Thymus (tissue), 11 donors: ENCODE measurements around the gene SECISBP2L. TPM values are rescaled to one million over a fixed set of nuclear protein-coding genes. Genes with fewer than 3 reads are reported as not detected.
"Not testable (repeated sequence)": the region's sequence is repeated elsewhere in the genome, so short reads cannot be mapped to it uniquely, and the experiment has no call there.

Experiments
- DNase-seq, 9 donors: peaks; one replicate each; pipeline ENCODE4 v3.0.0-alpha.2; 2013; ENCODE audit warnings: low spot score in 9 of 9, low read depth in 6 of 9, missing footprints in 1 of 9
- H3K27ac ChIP-seq, 2 donors: one replicate each; pipeline ENCODE4 v1.5.1; 2013; ENCODE audit warnings: control low read depth in 1 of 2, low read depth in 1 of 2, low read length in 1 of 2, mild to moderate bottlenecking in 1 of 2, moderate library complexity in 1 of 2
- H3K27me3 ChIP-seq, 2 donors: one replicate each; pipeline ENCODE4 v1.5.1; 2013; ENCODE audit warnings: low read length in 1 of 2; ENCODE audit not compliant: control insufficient read depth in 2 of 2, insufficient read depth in 1 of 2
- H3K36me3 ChIP-seq, 2 donors: one replicate each; pipeline ENCODE4 v1.5.1; 2013; ENCODE audit warnings: low read length in 1 of 2, mild to moderate bottlenecking in 1 of 2, moderate library complexity in 1 of 2; ENCODE audit not compliant: control insufficient read depth in 2 of 2, insufficient read depth in 2 of 2
- H3K4me1 ChIP-seq, 2 donors: one replicate each; pipeline ENCODE4 v1.5.1; 2013; ENCODE audit warnings: low read length in 2 of 2; ENCODE audit not compliant: control insufficient read depth in 2 of 2, insufficient read depth in 2 of 2
- H3K4me3 ChIP-seq, 2 donors: one replicate each; pipeline ENCODE4 v1.5.1; 2013; ENCODE audit warnings: low read length in 2 of 2, control low read depth in 1 of 2, mild to moderate bottlenecking in 1 of 2
- H3K9me3 ChIP-seq, 2 donors: one replicate each; pipeline ENCODE4 v1.5.1; 2013; ENCODE audit warnings: low read length in 1 of 2, mild to moderate bottlenecking in 1 of 2; ENCODE audit not compliant: control insufficient read depth in 2 of 2, insufficient read depth in 1 of 2
- WGBS: extraction: QIAGEN DNeasy Blood & Tissue Kit; methylation state at CpG from one replicate; pipeline ENCODE4 v1.1.7; 2013; 5-methylcytosine and 5-hydroxymethylcytosine counted together
- polyA plus RNA-seq: library from polyadenylated mRNA; stranded (reverse); fragments of 200-250 nt; gene quantifications from one replicate; pipeline ENCODE4 v1.2.3, GENCODE V29; 2013
- total RNA-seq: library from RNA; stranded (reverse); fragments of 120-200 nt; gene quantifications from one replicate; pipeline ENCODE4 v1.2.4, GENCODE V29; 2013
- donor health status: healthy.

The SECISBP2L gene
- total and polyA plus RNA-seq, 2 donors: 13.2 to 16.7 TPM

GRCh38 chr15:49083401-49084284 is 37.4 kb upstream of the SECISBP2L start:
- Histone ChIP-seq H3K9me3 (no peaks in the 10 kb centered on the region), H3K36me3 (no peaks in the 10 kb centered on the region), H3K27me3 (no peaks in the 10 kb centered on the region), H3K4me3 (no peak overlapping the region), H3K4me1 (no peaks in the 10 kb centered on the region), H3K27ac (no peak overlapping the region)
- DNase-seq: no peak
- WGBS: 88% methylated on average over 5 of the region's 5 CpGs

DNA sequence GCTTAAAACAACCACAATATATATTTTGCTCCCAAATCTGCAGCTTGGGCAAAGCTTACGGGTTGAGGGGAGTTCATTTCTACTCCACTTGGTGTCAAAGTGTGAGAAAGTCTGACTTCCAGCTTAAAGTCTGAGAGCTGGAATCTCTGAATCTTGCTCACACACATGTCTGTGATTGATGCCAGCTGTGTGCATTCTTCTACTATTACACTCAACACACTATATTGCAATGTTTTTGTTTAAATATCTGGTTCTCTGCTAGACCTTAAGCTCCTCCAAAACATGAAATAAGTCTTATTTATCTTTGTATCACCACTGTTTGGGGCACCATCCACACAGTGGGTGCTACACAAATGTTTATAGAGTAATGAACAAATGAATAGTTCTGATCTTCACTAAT is 36.7 kb upstream of the SECISBP2L start:
- Histone ChIP-seq H3K9me3 (no peaks in the 10 kb centered on the region), H3K4me3 (no peak overlapping the region), H3K4me1 (no peaks in the 10 kb centered on the region), H3K27ac (no peak overlapping the region), H3K27me3 (no peaks in the 10 kb centered on the region), H3K36me3 (no peaks in the 10 kb centered on the region)
- 47% methylated on average over 1 of the region's 1 CpG for WGBS
- no peak for DNase-seq

GRCh38 chr15:49079340-49080039 is 33.2 kb upstream of the SECISBP2L start:
- Histone ChIP-seq H3K27me3 (peaks cover 0 to 2% of the 10 kb centered on the region in 2 donors), H3K4me3 (no peak overlapping the region), H3K4me1 (no peaks in the 10 kb centered on the region), H3K36me3 (no peaks in the 10 kb centered on the region), H3K27ac (no peak overlapping the region), H3K9me3 (no peaks in the 10 kb centered on the region)
- WGBS: 94% methylated on average over 23 of the region's 23 CpGs
- DNase-seq: no peak

GRCh38 chr15:49075881-49076280 is 29.6 kb upstream of the SECISBP2L start:
- no peak for DNase-seq
- no peaks in the 10 kb centered on the region for H3K4me1 ChIP-seq
- H3K4me3 ChIP-seq: no peak overlapping the region
- no peaks in the 10 kb centered on the region for H3K9me3 ChIP-seq
- peaks cover 0 to 2% of the 10 kb centered on the region in 2 donors for H3K27me3 ChIP-seq
- H3K27ac ChIP-seq: no peak overlapping the region
- no peaks in the 10 kb centered on the region for H3K36me3 ChIP-seq

DNA sequence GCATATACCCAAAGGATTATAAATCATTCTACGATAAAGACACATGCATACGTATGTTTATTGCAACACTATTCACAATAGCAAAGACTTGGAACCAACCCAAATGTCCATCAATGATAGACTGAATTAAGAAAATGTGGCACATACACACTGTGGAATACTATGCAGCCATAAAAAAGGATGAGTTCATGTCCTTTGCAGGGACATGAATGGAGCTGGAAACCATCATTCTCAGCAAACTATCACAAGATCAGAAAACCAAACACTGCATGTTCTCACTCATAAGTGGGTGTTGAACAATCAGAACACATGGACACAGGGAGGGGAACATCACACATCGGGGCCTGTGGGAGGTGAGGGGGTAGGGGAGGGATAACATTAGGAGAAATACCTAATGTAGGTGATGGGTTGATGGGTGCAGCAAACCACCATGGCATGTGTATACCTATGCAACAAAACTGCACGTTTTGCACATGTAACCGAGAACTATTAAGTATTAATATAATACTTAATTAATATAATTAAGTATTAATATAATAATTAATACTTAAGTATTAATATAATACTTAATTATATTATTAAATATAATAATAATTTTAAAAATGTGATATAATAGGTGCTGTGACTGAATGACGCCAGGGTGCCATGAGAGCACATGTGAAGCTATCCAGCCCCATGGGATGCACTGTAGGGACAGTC is 28.5 kb upstream of the SECISBP2L start:
- DNase-seq, H3K27me3 ChIP-seq, H3K36me3 ChIP-seq, H3K4me3 ChIP-seq, H3K4me1 ChIP-seq, H3K27ac ChIP-seq, H3K9me3 ChIP-seq: not testable (repeated sequence)
- WGBS: 96% methylated on average over 6 of the region's 6 CpGs

- Histone ChIP-seq H3K4me3 (no peak overlapping the region), H3K27ac (no peak overlapping the region), H3K36me3 (no peaks in the 10 kb centered on the region), H3K9me3 (no peaks in the 10 kb centered on the region), H3K4me1 (peaks cover 0 to 2% of the 10 kb centered on the region in 2 donors), H3K27me3 (no peaks in the 10 kb centered on the region)
- DNase-seq: no peak
- WGBS: 94% methylated on average over 2 of the region's 2 CpGs
Observed at GRCh38 chr15:49066372-49066771, 20.1 kb upstream of the SECISBP2L start.

- Histone ChIP-seq H3K27me3 (no peaks in the 10 kb centered on the region), H3K9me3 (no peaks in the 10 kb centered on the region), H3K4me3 (no peak overlapping the region), H3K4me1 (peaks cover 2 to 12% of the 10 kb centered on the region in 2 donors), H3K27ac (no peak overlapping the region), H3K36me3 (no peaks in the 10 kb centered on the region)
- 93% methylated on average over 3 of the region's 3 CpGs for WGBS
- DNase-seq: no peak
Observed at GRCh38 chr15:49064884-49065283, 18.6 kb upstream of the SECISBP2L start.

GRCh38 chr15:49064281-49064653 is 18.0 kb upstream of the SECISBP2L start:
- WGBS: 87% methylated on average over 3 of the region's 3 CpGs

More at GRCh38 chr15:49064281-49064653, 18.0 kb upstream of the SECISBP2L start:
- H3K27ac ChIP-seq: no peak overlapping the region
- H3K4me1 ChIP-seq: peaks cover 2 to 12% of the 10 kb centered on the region in 2 donors
- H3K9me3 ChIP-seq: no peaks in the 10 kb centered on the region
- no peak overlapping the region for H3K4me3 ChIP-seq
- H3K36me3 ChIP-seq: no peaks in the 10 kb centered on the region
- DNase-seq: peak in 1 of 9 donors; percentile 42
- no peaks in the 10 kb centered on the region for H3K27me3 ChIP-seq
